Measurements from ENCODE around the gene TFF2.
A peak's percentile ranks its signal among the peaks of the same experiment; 100 is the strongest.

Gene TFF2

GRCh38 chr21:42346866-42347600 lies 3.8 kb downstream of the TFF2 start:
- no peak for DNase-seq (ENCODE audit: low spot score)

GRCh38 chr21:42346441-42346840 lies 4.4 kb downstream of the TFF2 start:
- DNase-seq (ENCODE audit: low spot score), result no peak

- DNase-seq (ENCODE audit: low spot score), result no peak
Measured at GRCh38 chr21:42344631-42345030, 6.2 kb downstream of the TFF2 start.

DNA sequence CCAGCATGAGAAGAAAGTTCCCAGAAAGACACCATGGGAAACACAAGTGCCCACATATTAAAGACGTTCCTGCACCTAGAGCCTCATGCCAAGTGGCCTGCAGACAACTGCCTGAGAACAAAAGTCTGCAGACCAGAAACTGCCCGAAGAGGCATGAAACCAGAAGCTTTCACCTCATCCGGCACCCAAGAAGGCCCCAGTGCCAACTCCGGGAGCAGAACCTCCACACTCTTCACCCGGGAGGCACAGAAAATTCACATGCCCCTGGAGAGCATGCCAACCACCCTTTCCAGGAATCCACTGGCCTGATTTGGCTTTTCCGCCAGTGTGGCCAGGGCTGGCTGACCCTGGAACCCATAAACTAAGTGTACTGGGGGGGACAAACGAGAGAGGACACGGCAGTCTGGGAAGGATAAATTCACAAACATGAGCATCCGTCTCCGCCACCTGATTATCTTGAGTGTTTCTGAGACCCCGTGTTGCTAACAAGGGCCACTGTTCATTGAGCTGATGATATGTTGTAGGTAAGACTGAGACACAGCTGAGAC lies 6.8 kb downstream of the TFF2 start:
- DNase-seq (ENCODE audit: low spot score), result no peak

DNA sequence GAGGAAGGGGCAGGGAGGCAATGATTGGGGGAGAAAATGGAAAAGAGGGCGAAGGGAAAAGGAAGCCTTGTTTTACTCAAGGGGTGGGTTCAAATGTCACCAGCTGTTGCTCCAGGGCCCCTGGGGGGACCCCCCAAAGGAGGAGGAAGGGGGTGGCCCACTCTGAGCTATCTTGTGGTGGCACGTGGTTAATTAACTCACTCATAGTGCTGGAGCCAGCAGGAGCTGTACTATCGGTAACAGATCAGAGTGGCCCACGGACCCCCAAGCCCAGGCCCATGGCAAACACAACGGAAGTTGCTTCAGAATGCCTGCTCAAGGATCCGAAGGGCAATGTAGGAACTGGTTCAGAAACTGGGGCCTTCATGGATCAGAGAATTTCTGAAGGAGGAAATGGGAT lies 7.2 kb downstream of the TFF2 start:
- no peak for DNase-seq (ENCODE audit: low spot score)

GRCh38 chr21:42343101-42343500 lies 7.7 kb downstream of the TFF2 start:
- DNase-seq (ENCODE audit: low spot score), result no peak

GRCh38 chr21:42341776-42342542 lies 8.8 kb downstream of the TFF2 start:
- no peak for DNase-seq (ENCODE audit: low spot score)

DNA sequence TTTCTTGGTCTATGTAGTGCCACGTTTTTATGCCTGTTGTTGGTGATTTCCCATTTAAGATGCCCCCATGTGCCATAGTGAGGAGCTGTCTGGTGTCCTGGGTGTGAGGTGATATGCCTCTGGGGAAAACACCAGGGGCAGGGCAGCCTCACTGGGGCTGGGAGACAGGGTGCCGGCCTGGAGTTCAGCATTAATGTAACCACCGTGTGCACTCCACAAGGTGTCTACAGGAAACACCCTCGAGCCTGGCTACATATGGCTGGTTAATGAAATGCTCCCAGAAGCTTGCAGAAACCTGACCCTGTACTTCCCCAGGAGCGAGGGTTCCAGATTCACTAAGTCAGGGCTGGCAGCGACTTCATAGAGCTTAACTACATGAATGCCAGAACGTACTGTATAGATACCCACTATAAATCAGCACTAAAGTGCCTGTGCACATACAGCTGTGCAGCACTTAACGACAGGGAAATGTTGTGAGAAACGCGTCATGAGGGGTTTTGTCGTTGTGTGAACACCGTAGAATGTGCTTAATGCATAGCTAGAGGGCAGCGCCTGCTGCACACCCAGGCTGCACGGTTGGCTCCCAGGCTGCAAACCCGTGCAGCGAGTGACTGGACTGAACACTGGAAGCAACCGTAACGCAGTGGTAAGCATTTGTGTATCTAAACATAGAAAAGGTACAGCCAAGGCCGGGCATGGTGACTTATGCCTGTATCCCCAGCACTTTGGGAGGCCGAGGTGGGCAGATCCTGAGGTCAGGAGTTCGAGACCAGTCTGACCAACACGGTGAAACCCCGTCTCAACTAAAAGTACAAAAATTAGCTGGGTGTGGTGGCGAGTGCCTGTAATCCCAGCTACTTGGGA lies 10.4 kb downstream of the TFF2 start:
- DNase-seq (ENCODE audit: low spot score), result no peak

DNA sequence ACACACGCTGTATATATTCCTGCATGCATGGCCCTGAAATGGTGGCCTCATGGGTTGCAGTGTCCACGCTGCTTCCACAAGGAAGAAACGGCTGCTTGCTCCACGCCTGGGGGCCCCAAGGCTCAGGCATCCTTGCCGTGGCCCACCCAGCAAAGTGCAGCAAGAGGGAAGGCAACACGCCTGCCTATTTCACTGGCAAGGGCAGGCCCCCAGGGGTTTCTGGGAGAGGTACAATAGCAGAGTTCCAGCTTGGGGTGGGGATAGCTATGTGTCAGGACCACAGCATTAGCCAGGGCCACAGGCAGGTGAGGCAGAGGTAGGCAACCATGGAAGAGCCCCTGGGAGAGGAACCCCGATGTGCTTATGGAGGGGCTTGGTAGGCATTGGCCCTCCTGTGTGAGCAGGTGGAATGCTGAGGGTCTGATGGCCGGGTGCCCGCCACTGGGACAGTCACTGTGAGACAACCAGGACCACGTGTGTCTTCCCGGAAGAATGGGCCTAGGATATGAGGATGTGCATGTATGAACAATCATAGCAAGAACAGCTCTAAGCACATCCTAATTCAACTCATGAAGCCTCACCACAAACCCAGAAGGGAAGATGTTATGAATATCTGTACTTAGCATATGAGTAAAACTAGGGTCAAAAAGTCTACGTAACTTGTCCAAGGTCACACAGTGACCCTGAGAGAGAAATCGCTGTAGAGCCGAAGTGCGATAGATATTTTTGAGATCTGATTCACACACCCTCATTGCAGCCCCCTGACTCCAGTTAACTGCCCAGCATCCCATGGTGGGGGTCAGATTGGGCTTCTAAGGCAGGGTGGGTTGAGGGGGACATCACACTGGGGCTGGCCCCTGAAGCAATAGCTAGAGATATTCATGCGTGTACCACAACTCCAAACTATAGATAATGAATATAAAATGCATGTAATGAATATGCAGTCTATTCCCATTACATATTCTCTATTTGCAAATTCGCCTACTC lies 11.8 kb downstream of the TFF2 start:
- no peak for DNase-seq (ENCODE audit: low spot score)

DNA sequence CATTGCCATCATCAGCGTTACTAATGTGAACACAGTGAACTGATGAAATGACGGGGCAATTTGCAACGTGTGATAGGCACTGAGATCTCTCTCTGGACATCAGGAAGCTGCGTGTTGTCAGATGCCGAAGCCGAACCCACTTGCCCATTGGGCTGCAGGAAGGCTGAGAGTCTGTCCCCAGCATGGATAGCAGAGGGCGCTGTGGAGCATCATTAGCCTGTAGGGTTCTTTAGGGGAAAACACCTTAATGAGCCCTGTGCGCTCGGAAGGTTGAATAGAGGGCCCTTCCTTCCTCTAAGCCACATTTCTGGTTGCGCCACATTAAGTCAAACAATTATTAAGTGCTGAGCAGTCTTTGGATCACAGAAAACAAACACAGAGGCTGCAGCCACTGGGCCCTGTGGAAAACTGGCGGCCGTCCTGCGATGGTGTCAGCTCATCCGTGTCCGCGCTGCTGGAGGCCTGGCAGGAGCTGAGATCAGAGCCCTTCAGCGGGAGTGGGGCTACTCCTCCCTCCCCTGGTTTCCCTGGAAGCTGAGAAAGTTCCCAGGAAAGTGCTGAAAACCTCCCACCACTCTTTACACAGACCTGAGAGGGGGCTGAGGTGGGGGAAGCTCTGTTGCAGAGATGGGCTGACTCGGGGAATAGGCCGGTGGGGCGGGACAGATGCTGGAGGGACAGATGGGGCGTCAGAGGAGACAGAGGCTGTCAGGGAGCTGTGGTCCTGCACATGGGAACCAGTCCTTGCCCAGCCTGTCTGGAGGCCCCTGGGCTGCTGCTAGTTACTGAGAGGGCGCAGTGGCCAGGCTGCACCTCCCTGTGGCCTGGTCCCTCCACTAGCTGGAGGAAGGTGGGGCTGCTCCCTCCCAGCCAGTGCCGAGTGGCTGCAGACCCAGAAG lies 12.7 kb downstream of the TFF2 start:
- peak; percentile 14 for DNase-seq (ENCODE audit: low spot score)

DNA sequence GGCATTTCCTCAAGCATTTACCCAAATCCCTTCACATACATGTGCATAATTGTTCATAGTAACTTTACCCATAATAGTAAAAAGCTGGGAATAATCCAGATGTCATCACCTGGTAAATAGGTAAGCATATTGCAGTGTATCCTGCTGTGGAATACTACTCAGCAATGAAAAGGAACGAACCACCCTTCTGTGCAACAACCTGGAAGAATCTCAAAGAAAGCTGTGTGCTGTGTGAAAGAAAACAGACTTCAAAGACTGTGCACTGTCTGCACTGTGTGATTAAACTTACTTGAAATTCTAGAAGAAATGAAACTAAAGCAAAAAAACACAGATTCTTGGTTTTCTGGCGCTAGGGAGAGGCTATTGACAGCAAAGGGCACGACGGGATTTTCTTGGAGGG lies 13.5 kb downstream of the TFF2 start:
- DNase-seq (ENCODE audit: low spot score), result no peak

DNA sequence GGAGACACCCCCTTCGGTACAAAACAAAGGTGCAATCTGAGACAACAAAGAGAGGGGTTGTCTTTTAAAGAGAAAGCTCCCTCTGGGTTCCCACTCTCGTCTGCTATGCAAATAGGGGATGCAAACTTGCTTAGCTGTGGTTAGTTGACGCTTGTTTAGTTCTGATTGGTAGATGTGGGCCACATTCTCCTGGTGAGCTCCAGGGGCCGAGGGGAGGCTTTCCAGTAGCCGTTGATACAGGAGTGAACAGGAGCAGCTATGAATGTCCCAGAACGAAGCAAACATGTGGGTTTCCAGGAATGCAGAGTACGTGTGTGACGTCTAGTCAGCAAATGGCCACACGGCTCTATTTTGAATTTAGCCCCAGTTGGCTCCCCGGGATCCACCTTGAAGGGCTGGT lies 14.7 kb downstream of the TFF2 start:
- no peak for DNase-seq (ENCODE audit: low spot score)

DNA sequence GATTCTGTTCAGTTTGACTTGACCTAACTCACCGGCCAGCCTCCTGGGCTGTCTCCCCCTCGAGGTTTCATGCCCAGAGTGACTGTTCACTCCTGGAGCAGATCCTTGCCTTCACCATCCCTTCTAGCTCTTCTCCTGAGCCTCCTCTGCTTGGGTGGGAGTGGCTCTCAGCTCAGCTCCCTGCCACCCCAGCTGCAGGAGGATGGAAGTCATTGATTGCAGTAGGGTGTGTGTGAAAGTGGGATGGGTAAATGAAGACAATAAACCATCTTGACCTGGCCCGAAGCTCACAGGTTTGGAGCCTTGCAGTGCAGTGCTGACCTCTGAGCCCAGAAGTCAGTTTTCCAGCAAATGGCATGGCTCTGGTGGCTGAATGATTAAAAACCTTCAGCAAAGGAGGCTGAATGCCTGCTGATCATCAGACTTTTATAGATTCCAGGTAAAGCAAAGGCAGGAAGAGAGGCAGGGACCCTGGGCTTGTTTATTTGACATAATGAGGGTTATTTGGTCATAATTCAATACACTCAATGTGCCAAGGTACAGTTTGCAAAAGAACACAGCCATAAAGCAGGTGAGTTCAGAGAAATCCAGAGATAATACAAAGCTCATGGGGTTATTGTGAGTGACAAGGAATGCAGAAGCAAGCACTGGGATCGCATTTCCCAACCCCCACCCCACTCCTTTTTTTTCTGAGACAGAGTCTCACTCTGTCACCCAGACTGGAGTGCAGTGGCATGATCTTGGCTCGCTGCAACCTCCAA lies 18.1 kb downstream of the TFF2 start:
- no peak for DNase-seq (ENCODE audit: low spot score)

DNA sequence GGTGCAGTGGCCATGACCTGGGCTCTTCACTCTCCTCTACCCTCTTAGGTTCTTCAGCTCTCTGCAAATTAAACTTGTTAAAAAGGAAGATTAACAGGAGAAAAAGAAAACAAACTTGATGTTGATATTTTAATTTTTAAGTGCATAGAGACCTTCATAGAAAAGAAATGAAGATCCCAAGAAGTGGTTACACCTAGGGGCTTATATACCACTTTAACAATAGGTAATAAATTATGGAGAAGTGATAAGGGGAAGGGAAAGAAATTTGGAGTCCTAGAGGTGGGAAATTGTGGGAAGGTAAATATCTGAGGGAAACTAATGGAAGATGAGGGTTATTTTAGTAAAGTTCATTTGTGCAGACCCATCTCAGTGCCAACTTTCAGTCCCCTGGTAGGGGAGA lies 19.1 kb downstream of the TFF2 start:
- no peak for DNase-seq (ENCODE audit: low spot score)

DNA sequence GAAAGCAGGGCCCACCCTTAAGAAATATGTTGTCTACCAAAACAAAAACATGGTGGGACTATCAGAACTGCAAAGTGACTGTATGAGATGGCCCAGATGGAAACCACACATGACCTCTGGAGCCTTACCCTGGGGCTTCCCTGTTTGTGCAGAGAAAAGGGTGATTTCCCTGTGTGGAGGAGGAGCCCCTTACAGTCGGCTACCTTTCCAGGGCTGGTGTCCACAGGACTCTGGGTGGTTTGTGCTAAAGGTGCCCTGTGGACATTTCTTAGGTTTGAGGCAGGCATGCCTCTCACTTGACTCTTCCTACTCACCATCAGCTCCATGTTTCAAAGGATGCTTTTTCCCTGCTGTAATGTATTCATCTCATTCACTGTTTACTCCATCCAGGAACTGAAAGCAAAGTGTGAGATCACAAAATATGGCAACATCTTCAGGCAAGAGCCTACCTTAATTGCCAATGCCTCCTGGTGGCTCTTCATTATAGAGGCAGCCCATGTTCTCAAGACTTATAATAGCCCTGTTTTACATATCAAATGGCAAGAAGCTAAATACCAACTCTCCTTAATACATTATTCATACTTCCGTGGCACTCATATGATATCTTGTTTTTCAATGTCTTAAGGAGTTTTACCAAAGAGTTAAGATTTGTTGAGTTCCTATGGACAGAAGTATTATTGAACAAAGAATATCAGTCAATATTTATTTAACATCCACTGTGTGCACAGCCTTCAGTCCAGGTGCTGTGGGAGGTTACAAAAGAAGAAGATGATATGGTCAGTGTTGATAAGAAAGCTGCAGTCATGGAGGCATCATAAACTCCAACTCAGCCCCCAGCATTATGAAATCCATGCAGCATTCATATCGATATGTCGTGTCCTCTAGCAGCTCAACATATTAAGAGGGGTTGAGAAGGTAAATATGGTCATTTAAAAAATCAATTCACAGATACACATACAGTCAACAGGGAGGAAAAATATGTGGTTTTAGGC lies 20.1 kb downstream of the TFF2 start:
- DNase-seq (ENCODE audit: low spot score), result no peak

DNA sequence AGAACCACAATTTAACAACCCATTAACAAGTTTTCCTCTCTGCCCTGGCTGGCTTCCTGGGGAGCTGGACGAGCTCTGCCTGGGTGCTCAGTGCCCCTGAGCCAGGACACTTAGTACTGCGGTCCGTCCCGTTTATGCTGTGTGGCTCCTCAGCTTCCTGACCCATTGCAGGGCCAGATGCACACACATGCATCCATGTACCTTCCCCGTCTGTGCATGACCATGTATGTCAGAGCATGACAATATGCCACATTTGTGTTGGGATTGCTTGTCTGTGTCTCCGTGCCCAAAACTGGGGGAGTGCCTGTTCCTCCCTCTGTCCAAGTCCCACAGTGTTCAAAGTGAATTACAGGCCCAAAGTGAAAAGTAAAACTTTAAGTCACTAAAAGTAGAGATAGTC lies 25.9 kb downstream of the TFF2 start:
- DNase-seq (ENCODE audit: low spot score), result no peak

DNA sequence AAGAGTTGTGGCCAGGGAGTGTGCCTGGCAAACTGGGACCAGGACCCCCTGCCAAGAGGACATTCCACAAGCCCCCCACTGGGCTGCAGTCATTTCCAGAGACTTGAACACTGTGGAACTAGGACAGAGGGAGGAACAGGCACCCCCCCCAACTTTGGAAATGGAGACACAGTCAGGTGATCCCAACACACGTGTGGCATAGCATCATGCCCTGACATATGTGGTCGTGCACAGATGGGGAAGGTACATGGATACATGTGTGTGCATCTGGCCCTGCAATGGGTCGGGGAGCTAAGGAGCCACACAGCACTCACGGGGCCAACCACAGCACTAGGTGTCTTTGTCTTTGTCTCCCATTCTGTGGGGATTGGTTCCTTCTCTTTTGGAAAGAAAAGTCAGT lies 28.9 kb downstream of the TFF2 start:
- no peak for DNase-seq (ENCODE audit: low spot score)

GRCh38 chr21:42321231-42321630 lies 29.6 kb downstream of the TFF2 start:
- no peak for DNase-seq (ENCODE audit: low spot score)
